ENCODE measurements around the gene MRPL41. TPM values are rescaled to one million over a fixed set of nuclear protein-coding genes. Genes with fewer than 3 reads are reported as not detected.

Gene MRPL41
- total and polyA plus RNA-seq, 2 of the 13 experiments (the other 11 are each of a cell fraction or from before 2014, with no cell fraction given): 20.9 to 54.0 TPM

GRCh38 chr9:137578518-137579258 lies 27.0 kb downstream of the MRPL41 start, which contains the start of gene DPH7:
Gene DPH7, minus strand, starts transcription at chr9:137578925. Its CDS starts 148 bp downstream, at chr9:137578777.
- CTCF ChIA-PET (ENCODE audit: low intra/inter-chr PET ratio, low total read pairs): interaction anchor here (1.6 kb wide), 1 partner anchor 19 kb away, joined by 3 read pairs; no protein-coding TSS in a partner anchor
- H3K27ac ChIP-seq (ENCODE audit: extremely low read length, insufficient read depth, low read length): peak within 1 kb of the TSS; percentile 86
- ATAC-seq: peak; percentile 95
- H3K36me3 ChIP-seq (replicated peaks in 1 of 2; ENCODE audit: control insufficient read depth in 1 of 2, insufficient read depth in 2 of 2, low read length in 2 of 2): peaks cover 19 to 51% of the 10 kb centered on the region in 2 experiments; a peak in 4 of 5 replicates
- H3K4me3 ChIP-seq (replicated peaks in 1 of 3; ENCODE audit: insufficient read depth in 1 of 3, low read depth in 2 of 3, low read length in 3 of 3): peak within 1 kb of the TSS; percentile 58 to 98 (median 91)
- POLR2A ChIA-PET: interaction anchor here (0.7 to 2.1 kb wide), 5 partner anchors 9 to 33 kb away, joined by 3 to 8 read pairs (median 7); partner anchors contain the start of genes MRPL41 and ZMYND19
- intact Hi-C loops (cut with micrococcal nuclease; ENCODE audit: unreplicated experiment): loop anchor here (1.0 kb wide), 1 partner anchor 27 kb away; the partner anchor contains the start of gene ARRDC1
- no peaks in the 10 kb centered on the region; the same call in 1 of the 2 replicates for H4K20me1 ChIP-seq (ENCODE audit: insufficient read depth, low read length)
- H3K4me1 ChIP-seq (ENCODE audit: insufficient read depth, low read length): peaks cover 30% of the 10 kb centered on the region
- H3K4me2 ChIP-seq (ENCODE audit: low read depth, low read length): peak within 1 kb of the TSS; percentile 81
- H3K9me3 ChIP-seq (ENCODE audit: low read length): no peaks in the 10 kb centered on the region
- no CpG with 5 or more reads among the region's 82 CpGs for WGBS (ENCODE audit: low lambda C conversion rate)
- in situ Hi-C loops (cut with HindIII; ENCODE audit: extremely low pct_ligation_motif_present, low pct_unique_long_range_greater_than_20kb): no loop called here
- peak; percentile 84 for DNase-seq (ENCODE audit: low spot score)
- H3K27me3 ChIP-seq (ENCODE audit: control insufficient read depth in 1 of 2, insufficient read depth in 2 of 2, low read length in 2 of 2): no peaks in the 10 kb centered on the region
- peak within 1 kb of the TSS; percentile 92 for H3K9ac ChIP-seq (ENCODE audit: insufficient read depth, low read depth, low read length)
- BruUV-seq (replicated peaks): no TSS peak
- peak; percentile 15 for FAIRE-seq
- H3K79me2 ChIP-seq (ENCODE audit: insufficient read depth, low read length): peaks cover 24% of the 10 kb centered on the region
- no peak within 1 kb of the TSS for H2AFZ ChIP-seq (ENCODE audit: low read length)
- peak; percentile 54 for TF ChIP-seq ZSCAN31 (CRISPR knock-in tag; IDR thresholded peaks at IDR 0.05; ENCODE audit: low read depth)
- peak; percentile 57 for TF ChIP-seq ZSCAN25 (CRISPR knock-in tag; IDR thresholded peaks at IDR 0.05)
- TF ChIP-seq ZKSCAN1 (IDR thresholded peaks at IDR 0.05; ENCODE audit: low read length): no peak
- TF ChIP-seq, protein P1, sequence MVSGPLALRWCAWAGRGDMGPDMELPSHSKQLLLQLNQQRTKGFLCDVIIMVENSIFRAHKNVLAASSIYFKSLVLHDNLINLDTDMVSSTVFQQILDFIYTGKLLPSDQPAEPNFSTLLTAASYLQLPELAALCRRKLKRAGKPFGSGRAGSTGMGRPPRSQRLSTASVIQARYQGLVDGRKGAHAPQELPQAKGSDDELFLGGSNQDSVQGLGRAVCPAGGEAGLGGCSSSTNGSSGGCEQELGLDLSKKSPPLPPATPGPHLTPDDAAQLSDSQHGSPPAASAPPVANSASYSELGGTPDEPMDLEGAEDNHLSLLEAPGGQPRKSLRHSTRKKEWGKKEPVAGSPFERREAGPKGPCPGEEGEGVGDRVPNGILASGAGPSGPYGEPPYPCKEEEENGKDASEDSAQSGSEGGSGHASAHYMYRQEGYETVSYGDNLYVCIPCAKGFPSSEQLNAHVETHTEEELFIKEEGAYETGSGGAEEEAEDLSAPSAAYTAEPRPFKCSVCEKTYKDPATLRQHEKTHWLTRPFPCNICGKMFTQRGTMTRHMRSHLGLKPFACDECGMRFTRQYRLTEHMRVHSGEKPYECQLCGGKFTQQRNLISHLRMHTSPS (CRISPR knock-in tag; IDR thresholded peaks at IDR 0.05; ENCODE audit: low read depth): no peak
- peak; percentile 36; the same call in 1 of the 2 replicates for TF ChIP-seq NCOR1 (IDR thresholded peaks at IDR 0.05; ENCODE audit: borderline replicate concordance, low read length)
- peak; percentile 82 for TF ChIP-seq ERF (CRISPR knock-in tag; IDR thresholded peaks at IDR 0.05)
- no peak for TF ChIP-seq CBX1 (IDR thresholded peaks at IDR 0.05; ENCODE audit: low read depth)
- TF ChIP-seq ZFP62 (CRISPR knock-in tag; IDR thresholded peaks at IDR 0.05): no peak
- TF ChIP-seq ZNF713 (CRISPR knock-in tag; IDR thresholded peaks at IDR 0.05): no peak
- TF ChIP-seq SKI (IDR thresholded peaks at IDR 0.05; ENCODE audit: partially characterized antibody): peak; percentile 54
- no peak for TF ChIP-seq ZFP36 (IDR thresholded peaks at IDR 0.05; ENCODE audit: borderline replicate concordance, low read depth, low read length, partially characterized antibody)
- TF ChIP-seq TCF7 (IDR thresholded peaks at IDR 0.05; ENCODE audit: low read depth): no peak
- TF ChIP-seq ZBTB21 (CRISPR knock-in tag; IDR thresholded peaks at IDR 0.05): no peak
- TF ChIP-seq, protein P2, sequence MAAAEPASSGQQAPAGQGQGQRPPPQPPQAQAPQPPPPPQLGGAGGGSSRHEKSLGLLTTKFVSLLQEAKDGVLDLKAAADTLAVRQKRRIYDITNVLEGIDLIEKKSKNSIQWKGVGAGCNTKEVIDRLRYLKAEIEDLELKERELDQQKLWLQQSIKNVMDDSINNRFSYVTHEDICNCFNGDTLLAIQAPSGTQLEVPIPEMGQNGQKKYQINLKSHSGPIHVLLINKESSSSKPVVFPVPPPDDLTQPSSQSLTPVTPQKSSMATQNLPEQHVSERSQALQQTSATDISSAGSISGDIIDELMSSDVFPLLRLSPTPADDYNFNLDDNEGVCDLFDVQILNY (CRISPR knock-in tag; conservative IDR thresholded peaks at IDR 0.05): peak; percentile 36; the same call in 1 of the 2 replicates
- TF ChIP-seq, protein P3, sequence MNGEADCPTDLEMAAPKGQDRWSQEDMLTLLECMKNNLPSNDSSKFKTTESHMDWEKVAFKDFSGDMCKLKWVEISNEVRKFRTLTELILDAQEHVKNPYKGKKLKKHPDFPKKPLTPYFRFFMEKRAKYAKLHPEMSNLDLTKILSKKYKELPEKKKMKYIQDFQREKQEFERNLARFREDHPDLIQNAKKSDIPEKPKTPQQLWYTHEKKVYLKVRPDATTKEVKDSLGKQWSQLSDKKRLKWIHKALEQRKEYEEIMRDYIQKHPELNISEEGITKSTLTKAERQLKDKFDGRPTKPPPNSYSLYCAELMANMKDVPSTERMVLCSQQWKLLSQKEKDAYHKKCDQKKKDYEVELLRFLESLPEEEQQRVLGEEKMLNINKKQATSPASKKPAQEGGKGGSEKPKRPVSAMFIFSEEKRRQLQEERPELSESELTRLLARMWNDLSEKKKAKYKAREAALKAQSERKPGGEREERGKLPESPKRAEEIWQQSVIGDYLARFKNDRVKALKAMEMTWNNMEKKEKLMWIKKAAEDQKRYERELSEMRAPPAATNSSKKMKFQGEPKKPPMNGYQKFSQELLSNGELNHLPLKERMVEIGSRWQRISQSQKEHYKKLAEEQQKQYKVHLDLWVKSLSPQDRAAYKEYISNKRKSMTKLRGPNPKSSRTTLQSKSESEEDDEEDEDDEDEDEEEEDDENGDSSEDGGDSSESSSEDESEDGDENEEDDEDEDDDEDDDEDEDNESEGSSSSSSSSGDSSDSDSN (CRISPR knock-in tag; IDR thresholded peaks at IDR 0.05): peak; percentile 97
- TF ChIP-seq, protein P4, sequence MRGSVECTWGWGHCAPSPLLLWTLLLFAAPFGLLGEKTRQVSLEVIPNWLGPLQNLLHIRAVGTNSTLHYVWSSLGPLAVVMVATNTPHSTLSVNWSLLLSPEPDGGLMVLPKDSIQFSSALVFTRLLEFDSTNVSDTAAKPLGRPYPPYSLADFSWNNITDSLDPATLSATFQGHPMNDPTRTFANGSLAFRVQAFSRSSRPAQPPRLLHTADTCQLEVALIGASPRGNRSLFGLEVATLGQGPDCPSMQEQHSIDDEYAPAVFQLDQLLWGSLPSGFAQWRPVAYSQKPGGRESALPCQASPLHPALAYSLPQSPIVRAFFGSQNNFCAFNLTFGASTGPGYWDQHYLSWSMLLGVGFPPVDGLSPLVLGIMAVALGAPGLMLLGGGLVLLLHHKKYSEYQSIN (CRISPR knock-in tag; IDR thresholded peaks at IDR 0.05; ENCODE audit: borderline replicate concordance): no peak
- no peak for TF ChIP-seq MAFG (CRISPR knock-in tag; IDR thresholded peaks at IDR 0.05)
- TF ChIP-seq KLF15 (CRISPR knock-in tag; IDR thresholded peaks at IDR 0.05; ENCODE audit: borderline replicate concordance): no peak

Measured in HepG2 (cell line).